SK-N-MC (cell line): Measurements from ENCODE around the gene RIPOR3.

Experiments used
- DNase-seq: peaks from one replicate; pipeline ENCODE4 v3.0.0-alpha.2; 2011; ENCODE audit warnings: low read depth, low spot score
- H3K27ac ChIP-seq: fragments of 200-600 bp; sonication (generic); 2 replicates; pipeline ENCODE4 v1.5.1; 2016; ENCODE audit warnings: mixed run types
- H3K36me3 ChIP-seq: fragments of 200-600 bp; sonication (generic); 2 replicates; pipeline ENCODE4 v1.6.1; 2017; ENCODE audit warnings: antibody characterized with exemption, low read length, mixed read lengths; ENCODE audit not compliant: insufficient read depth
- H3K4me3 ChIP-seq: fragments of 200-600 bp; sonication (generic); 2 replicates; pipeline ENCODE4 v1.5.1; 2016
- H3K9ac ChIP-seq: fragments of 200-600 bp; sonication (generic); 2 replicates; pipeline ENCODE4 v1.8.0; 2017; ENCODE audit warnings: mixed run types, mixed read lengths; ENCODE audit not compliant: insufficient read length
- H3K9me3 ChIP-seq: fragments of 200-600 bp; sonication (generic); 2 replicates; pipeline ENCODE4 v1.6.1; 2017; ENCODE audit warnings: low read depth, mild to moderate bottlenecking, antibody characterized with exemption, low read length, moderate library complexity, mixed read lengths
- EZH2 ChIP-seq: fragments of 200-600 bp; sonication (generic); IDR thresholded peaks from one replicate; pipeline ENCODE4 v1.6.1; 2017; ENCODE audit warnings: antibody characterized with exemption
- FOXP2 ChIP-seq: optimal IDR thresholded peaks from 2 replicates; pipeline ENCODE3; 2011; ENCODE audit warnings: mild to moderate bottlenecking, moderate library complexity; ENCODE audit not compliant: insufficient read depth; ENCODE audit errors: extremely low read length, control extremely low read depth
- POLR2AphosphoS5 ChIP-seq: IDR thresholded peaks from 2 replicates; pipeline ENCODE4 v1.6.1; 2012; ENCODE audit warnings: mild to moderate bottlenecking, low read depth, low read length, borderline replicate concordance

Gene RIPOR3

GRCh38 chr20:50592282-50593004 lies 98.9 kb downstream of the RIPOR3 start:
- Histone ChIP-seq H3K36me3 (peaks cover 12% of the 10 kb centered on the region; the same call in 1 of the 2 replicates), H3K4me3 (no peak overlapping the region), H3K27ac (no peak overlapping the region), H3K9ac (no peak overlapping the region), H3K9me3 (no peaks in the 10 kb centered on the region)
- TF ChIP-seq EZH2 = no peak
- TF ChIP-seq FOXP2 = no peak
- TF ChIP-seq POLR2AphosphoS5 = no peak
- DNase-seq = no peak

GRCh38 chr20:50591233-50591852 lies 100.0 kb downstream of the RIPOR3 start:
- H3K4me3 ChIP-seq = no peak overlapping the region
- TF ChIP-seq POLR2AphosphoS5 = no peak
- no peaks in the 10 kb centered on the region for H3K9me3 ChIP-seq
- peaks cover 19% of the 10 kb centered on the region; the same call in 1 of the 2 replicates for H3K36me3 ChIP-seq
- no peak for DNase-seq
- H3K27ac ChIP-seq = no peak overlapping the region
- H3K9ac ChIP-seq = no peak overlapping the region

GRCh38 chr20:50590348-50590664 lies 101.0 kb downstream of the RIPOR3 start:
- H3K9me3 ChIP-seq = no peaks in the 10 kb centered on the region
- no peak overlapping the region for H3K27ac ChIP-seq
- no peak for DNase-seq
- peaks cover 28% of the 10 kb centered on the region; the same call in 1 of the 2 replicates for H3K36me3 ChIP-seq
- H3K4me3 ChIP-seq = no peak overlapping the region
- TF ChIP-seq POLR2AphosphoS5 = no peak
- no peak for TF ChIP-seq EZH2
- no peak for TF ChIP-seq FOXP2
- H3K9ac ChIP-seq = no peak overlapping the region

GRCh38 chr20:50589548-50590347 lies 101.6 kb downstream of the RIPOR3 start:
- no peak for TF ChIP-seq EZH2
- TF ChIP-seq POLR2AphosphoS5 = no peak
- TF ChIP-seq FOXP2 = no peak
- DNase-seq = no peak
- Histone ChIP-seq H3K36me3 (peaks cover 33% of the 10 kb centered on the region), H3K9ac (no peak overlapping the region), H3K27ac (no peak overlapping the region), H3K9me3 (no peaks in the 10 kb centered on the region), H3K4me3 (no peak overlapping the region)

- H3K4me3 ChIP-seq = no peak overlapping the region
- peaks cover 46% of the 10 kb centered on the region for H3K36me3 ChIP-seq
- H3K27ac ChIP-seq = no peak overlapping the region
- no peak overlapping the region for H3K9ac ChIP-seq
- DNase-seq = no peak
- no peaks in the 10 kb centered on the region for H3K9me3 ChIP-seq
- TF ChIP-seq EZH2 (no peak), FOXP2 (no peak), POLR2AphosphoS5 (no peak)
These were observed 103.2 kb downstream of the RIPOR3 start for GRCh38 chr20:50588034-50588736.

- Histone ChIP-seq H3K9ac (no peak overlapping the region), H3K27ac (no peak overlapping the region), H3K4me3 (no peak overlapping the region), H3K36me3 (peaks cover 53% of the 10 kb centered on the region), H3K9me3 (no peaks in the 10 kb centered on the region)
- DNase-seq = no peak
- TF ChIP-seq EZH2 (no peak), POLR2AphosphoS5 (no peak), FOXP2 (no peak)
These were observed 103.9 kb downstream of the RIPOR3 start for GRCh38 chr20:50587291-50587961.

- peaks cover 61% of the 10 kb centered on the region for H3K36me3 ChIP-seq
- no peak overlapping the region for H3K4me3 ChIP-seq
- no peak for TF ChIP-seq EZH2
- no peak for TF ChIP-seq FOXP2
- TF ChIP-seq POLR2AphosphoS5 = no peak
- no peak overlapping the region for H3K9ac ChIP-seq
- 0 out of 2 replicates have a peak overlapping the region, but pooled peaks have one; percentile 26 for H3K27ac ChIP-seq
- no peak for DNase-seq
- no peaks in the 10 kb centered on the region for H3K9me3 ChIP-seq
These were observed 104.7 kb downstream of the RIPOR3 start for GRCh38 chr20:50586531-50587232.
